Keratinocyte (primary cell): ENCODE data around the gene SHC3. TPM values are rescaled to one million over a fixed set of nuclear protein-coding genes. Genes with fewer than 3 reads are reported as not detected.

Source experiments
- DNase-seq: peaks from one replicate; pipeline ENCODE4 v3.0.0-alpha.2; 2011; ENCODE audit warnings: low read depth, missing footprints, low spot score
- FAIRE-seq: peaks from 2 replicates; lab custom pipeline; 2011; peaks lifted over from hg19 to GRCh38; lab: Jason Lieb, UNC
- H2AFZ ChIP-seq: 2 replicates; pipeline ENCODE4 v1.6.0; 2012; ENCODE audit warnings: low read length, control low read depth, inconsistent platforms; ENCODE audit not compliant: control insufficient read depth
- H3K27ac ChIP-seq: 2 replicates; pipeline ENCODE4 v1.5.1; 2011; ENCODE audit warnings: low read length; ENCODE audit not compliant: control insufficient read depth, insufficient read depth
- H3K27me3 ChIP-seq: 3 replicates; pipeline ENCODE4 v1.6.0; 2011; ENCODE audit warnings: low read length; ENCODE audit not compliant: control insufficient read depth, insufficient read depth; ENCODE audit errors: extremely low read depth
- H3K36me3 ChIP-seq, 2 experiments: 2 replicates in 1 of 2; 3 replicates in 1 of 2; pipeline ENCODE4 v1.5.1; 2011; ENCODE audit warnings: low read length in 2 of 2, mild to moderate bottlenecking in 1 of 2; ENCODE audit not compliant: control insufficient read depth in 2 of 2, insufficient read depth in 2 of 2; ENCODE audit errors: extremely low read depth in 1 of 2
- H3K4me1 ChIP-seq: 3 replicates; pipeline ENCODE4 v1.5.1; 2011; ENCODE audit warnings: low read length; ENCODE audit not compliant: control insufficient read depth, insufficient read depth; ENCODE audit errors: extremely low read depth
- H3K4me2 ChIP-seq: 3 replicates; pipeline ENCODE4 v1.6.0; 2011; ENCODE audit warnings: low read depth, low read length; ENCODE audit not compliant: control insufficient read depth, insufficient read depth; ENCODE audit errors: extremely low read depth
- H3K4me3 ChIP-seq, 3 experiments: fragments of 200-600 bp in 1 of 3; sonication (generic) in 1 of 3; 2 replicates in 2 of 3; 3 replicates in 1 of 3; pipeline ENCODE4 v1.5.1; 2011 to 2016; ENCODE audit warnings: low read length in 3 of 3, mild to moderate bottlenecking in 3 of 3, control low read depth in 2 of 3, inconsistent platforms in 1 of 3, low read depth in 1 of 3, mixed read lengths in 1 of 3, mixed run types in 1 of 3, moderate library complexity in 1 of 3; ENCODE audit not compliant: control insufficient read depth in 2 of 3, insufficient read depth in 2 of 3; ENCODE audit errors: extremely low read depth in 1 of 3
- H3K79me2 ChIP-seq: 2 replicates; pipeline ENCODE4 v1.6.0; 2012; ENCODE audit warnings: low read length; ENCODE audit not compliant: control insufficient read depth, insufficient read depth
- H3K9ac ChIP-seq: 3 replicates; pipeline ENCODE4 v1.6.0; 2011; ENCODE audit warnings: low read length; ENCODE audit not compliant: control insufficient read depth, insufficient read depth; ENCODE audit errors: extremely low read depth
- H3K9me1 ChIP-seq: 3 replicates; pipeline ENCODE4 v1.6.0; 2011; ENCODE audit warnings: low read length; ENCODE audit not compliant: control insufficient read depth, insufficient read depth; ENCODE audit errors: extremely low read depth
- H3K9me3 ChIP-seq: 2 replicates; pipeline ENCODE4 v1.5.1; 2012; ENCODE audit warnings: low read depth, low read length; ENCODE audit not compliant: control insufficient read depth
- H4K20me1 ChIP-seq: 3 replicates; pipeline ENCODE4 v1.6.0; 2011; ENCODE audit warnings: low read length; ENCODE audit not compliant: control insufficient read depth, insufficient read depth; ENCODE audit errors: extremely low read depth
- EZH2 ChIP-seq: IDR thresholded peaks from one replicate; pipeline ENCODE4 v1.6.1; 2012; ENCODE audit warnings: inconsistent platforms, mild to moderate bottlenecking, low read length, moderate library complexity
- dilution Hi-C: fragments of 300-500 bp; cut with MboI; formaldehyde crosslinking; loops from one replicate; pipeline ENCODE4 v1.7.0; 2020; ENCODE audit warnings: low sequenced_read_pairs; ENCODE audit not compliant: extremely low pct_ligation_motif_present
- polyA plus RNA-seq, 5 experiments: library from polyadenylated mRNA; depleted of rRNA in 3 of 5; stranded (reverse) in 3 of 5; stranded (forward) in 1 of 5; unstranded in 1 of 5; fragments of >200 nt; gene quantifications; 1 replicate in 1 of 5; 2 replicates in 3 of 5; 3 replicates in 1 of 5; pipeline versions ENCODE4 v1.2.1 to v1.2.3, GENCODE V29; 2011 to 2012; ENCODE audit warnings: missing spikeins in 2 of 5, low read depth in 1 of 5, low replicate concordance in 1 of 5
- TF ChIP-seq, protein P1 (sequence below), 3 experiments: IDR thresholded peaks in 1 of 3; conservative IDR thresholded peaks in 1 of 3; optimal IDR thresholded peaks in 1 of 3; 2 replicates in 2 of 3; 3 replicates in 1 of 3; pipeline versions ENCODE3 to v1.5.1; 2011; ENCODE audit warnings: low read length in 3 of 3, mild to moderate bottlenecking in 3 of 3, moderate library complexity in 2 of 3, control low read depth in 1 of 3, inconsistent platforms in 1 of 3; ENCODE audit not compliant: insufficient read depth in 2 of 3; ENCODE audit errors: extremely low read depth in 1 of 3

The SHC3 gene
- polyA plus RNA-seq, 1 donor (not counting 4 experiments of a cell fraction or from before 2014, with no cell fraction given) = 0.03 TPM

DNA sequence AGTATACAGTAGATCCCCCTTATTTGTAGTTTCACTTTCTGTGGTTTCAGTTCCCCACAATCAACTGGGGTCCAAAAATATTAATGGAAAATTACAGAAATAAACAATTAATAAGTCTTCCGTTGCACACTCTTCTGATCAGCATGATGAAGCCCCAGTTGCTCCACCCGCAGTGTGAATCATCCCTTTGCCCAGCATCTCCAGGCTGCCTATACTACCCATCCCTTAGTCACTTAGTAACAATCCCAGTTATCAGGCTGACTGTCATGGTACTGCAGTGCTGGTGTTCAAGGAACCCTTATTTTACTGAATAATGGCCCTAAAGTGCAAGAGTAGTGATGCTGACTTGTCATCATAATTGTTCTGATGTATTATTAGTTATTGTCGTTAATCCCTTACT, 28.9 kb downstream of the SHC3 start:
- DNase-seq (no peak), FAIRE-seq (peak; percentile 91)
- Histone ChIP-seq H3K27me3 (no peaks in the 10 kb centered on the region), H3K4me3 (no peak overlapping the region), H3K36me3 (no peaks in the 10 kb centered on the region), H3K9me1 (no peaks in the 10 kb centered on the region), H3K9me3 (no peaks in the 10 kb centered on the region), H3K4me2 (no peak overlapping the region), H3K27ac (no peak overlapping the region), H3K79me2 (no peaks in the 10 kb centered on the region), H3K9ac (no peak overlapping the region), H2AFZ (no peak overlapping the region), H4K20me1 (no peaks in the 10 kb centered on the region), H3K4me1 (peaks cover 20% of the 10 kb centered on the region)
- TF ChIP-seq EZH2 = no peak
- TF ChIP-seq, protein P1, sequence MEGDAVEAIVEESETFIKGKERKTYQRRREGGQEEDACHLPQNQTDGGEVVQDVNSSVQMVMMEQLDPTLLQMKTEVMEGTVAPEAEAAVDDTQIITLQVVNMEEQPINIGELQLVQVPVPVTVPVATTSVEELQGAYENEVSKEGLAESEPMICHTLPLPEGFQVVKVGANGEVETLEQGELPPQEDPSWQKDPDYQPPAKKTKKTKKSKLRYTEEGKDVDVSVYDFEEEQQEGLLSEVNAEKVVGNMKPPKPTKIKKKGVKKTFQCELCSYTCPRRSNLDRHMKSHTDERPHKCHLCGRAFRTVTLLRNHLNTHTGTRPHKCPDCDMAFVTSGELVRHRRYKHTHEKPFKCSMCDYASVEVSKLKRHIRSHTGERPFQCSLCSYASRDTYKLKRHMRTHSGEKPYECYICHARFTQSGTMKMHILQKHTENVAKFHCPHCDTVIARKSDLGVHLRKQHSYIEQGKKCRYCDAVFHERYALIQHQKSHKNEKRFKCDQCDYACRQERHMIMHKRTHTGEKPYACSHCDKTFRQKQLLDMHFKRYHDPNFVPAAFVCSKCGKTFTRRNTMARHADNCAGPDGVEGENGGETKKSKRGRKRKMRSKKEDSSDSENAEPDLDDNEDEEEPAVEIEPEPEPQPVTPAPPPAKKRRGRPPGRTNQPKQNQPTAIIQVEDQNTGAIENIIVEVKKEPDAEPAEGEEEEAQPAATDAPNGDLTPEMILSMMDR (optimal IDR thresholded peaks at IDR 0.05 in 1 of 3, IDR thresholded peaks at IDR 0.05 in 1 of 3, conservative IDR thresholded peaks at IDR 0.05 in 1 of 3; ENCODE audit: extremely low read depth in 1 of 3, insufficient read depth in 2 of 3, low read length in 3 of 3) = no peak
- dilution Hi-C loops = no loop called here

DNA sequence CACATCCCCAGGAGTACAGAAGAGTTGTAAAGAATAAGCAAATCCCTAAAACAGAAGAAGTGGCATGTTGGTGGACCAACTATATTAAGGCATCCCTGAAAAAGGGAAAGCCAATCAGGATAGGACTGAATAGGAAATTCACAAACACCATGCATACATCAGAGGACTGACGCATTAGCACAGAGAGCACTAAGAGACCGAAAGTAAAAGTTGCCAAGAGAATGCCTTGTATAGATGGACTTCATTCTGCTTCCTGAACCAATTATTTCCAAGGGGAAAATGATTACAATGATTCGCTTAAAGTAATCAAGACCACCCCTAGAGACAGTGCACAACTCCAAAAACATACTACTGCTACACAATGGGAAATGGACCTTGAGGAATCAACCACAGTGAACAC, 33.5 kb downstream of the SHC3 start:
- Histone ChIP-seq H3K27me3 (no peaks in the 10 kb centered on the region), H3K4me2 (no peak overlapping the region), H3K9me1 (no peaks in the 10 kb centered on the region), H3K4me3 (no peak overlapping the region), H3K27ac (no peak overlapping the region), H2AFZ (no peak overlapping the region), H3K4me1 (peaks cover 4% of the 10 kb centered on the region), H3K9ac (no peak overlapping the region), H4K20me1 (no peaks in the 10 kb centered on the region), H3K79me2 (no peaks in the 10 kb centered on the region), H3K9me3 (no peaks in the 10 kb centered on the region), H3K36me3 (no peaks in the 10 kb centered on the region)
- FAIRE-seq = no peak
- TF ChIP-seq, protein P1 (optimal IDR thresholded peaks at IDR 0.05 in 1 of 3, IDR thresholded peaks at IDR 0.05 in 1 of 3, conservative IDR thresholded peaks at IDR 0.05 in 1 of 3; ENCODE audit: extremely low read depth in 1 of 3, insufficient read depth in 2 of 3, low read length in 3 of 3) = no peak
- TF ChIP-seq EZH2 = no peak
- no peak for DNase-seq
- dilution Hi-C loops = no loop called here
